GM21723 (cell line): ENCODE results near the gene SLC25A15.
A peak's percentile ranks its signal among the peaks of the same experiment; 100 is the strongest.
"Not testable (repeated sequence)": the region's sequence is repeated elsewhere in the genome, so short reads cannot be mapped to it uniquely, and the experiment has no call there.

Source experiments
- ATAC-seq: cut with Tn5 transposase; IDR thresholded peaks from one replicate; pipeline ENCODE4 v1.9.1; 2021; ENCODE audit warnings: mild to moderate bottlenecking, moderate library complexity; ENCODE audit not compliant: unreplicated experiment

Gene SLC25A15

DNA sequence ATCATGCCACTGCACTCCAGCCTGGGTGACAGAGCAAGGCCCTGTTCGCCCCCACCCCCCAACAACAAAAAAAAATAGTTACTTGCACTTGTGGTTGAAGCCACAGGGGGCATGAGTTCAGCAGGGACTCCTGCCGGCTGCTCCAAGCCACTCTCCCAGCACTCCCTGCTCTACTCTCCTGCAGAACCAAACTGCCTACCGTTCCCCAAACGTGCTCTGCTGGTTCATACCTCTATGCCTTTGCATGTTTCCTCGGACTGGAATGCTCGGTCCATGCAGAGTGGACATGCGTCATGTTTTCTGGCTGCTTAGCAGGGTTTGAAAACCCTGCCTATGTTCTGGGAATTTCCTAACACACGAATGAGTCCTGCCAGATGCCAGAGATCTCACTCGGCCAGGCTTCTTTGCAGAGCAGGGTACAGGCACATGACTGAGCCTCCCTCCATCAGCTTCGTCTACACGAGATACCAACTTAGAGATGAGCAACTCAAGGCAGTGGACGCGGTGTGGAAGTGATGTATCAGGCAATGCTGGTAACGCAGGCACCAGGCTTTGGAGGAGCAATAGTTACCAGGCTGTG lies 8.5 kb upstream of the SLC25A15 start:
- ATAC-seq = no peak

DNA sequence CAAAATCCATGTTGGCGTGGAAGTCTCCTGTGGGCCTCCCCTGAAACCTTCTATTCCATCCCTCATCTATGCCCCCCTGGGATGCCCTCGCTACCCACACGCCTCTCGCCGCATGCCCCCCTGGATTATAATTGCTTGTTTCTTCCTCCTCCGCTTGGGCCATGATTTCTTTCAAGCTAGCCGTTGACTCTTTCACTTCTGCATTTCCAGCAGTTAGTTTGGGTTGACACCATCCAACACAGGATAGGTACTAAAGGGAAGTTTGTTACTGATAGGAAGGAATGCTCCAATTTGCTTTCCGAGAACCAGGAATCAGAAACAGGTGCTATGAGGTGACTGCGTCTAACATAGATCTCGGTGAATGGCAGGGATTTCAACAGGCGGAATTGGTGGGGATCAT lies 7.7 kb upstream of the SLC25A15 start:
- ATAC-seq = no peak

- ATAC-seq = not testable (repeated sequence)
Observed at GRCh38 chr13:40782971-40783370, 6.4 kb upstream of the SLC25A15 start.

DNA sequence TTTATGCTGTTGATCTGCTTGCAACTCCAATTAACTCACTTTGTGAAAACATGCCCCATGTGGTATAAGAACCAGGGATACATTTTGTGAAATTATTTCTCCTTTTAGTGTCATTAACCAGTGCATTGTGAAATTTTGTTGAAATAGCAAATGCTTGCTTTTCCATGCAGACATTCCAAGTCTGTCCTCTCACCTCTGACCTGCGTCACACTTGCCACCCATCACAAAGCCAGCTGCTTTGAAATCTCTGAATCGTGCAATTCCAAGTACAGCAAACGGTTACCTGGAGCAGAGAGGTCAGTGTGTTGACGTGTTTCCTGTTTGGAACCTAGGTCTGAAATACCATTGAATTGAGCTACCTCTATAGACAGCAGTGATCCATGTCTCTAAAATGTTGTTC lies 4.9 kb upstream of the SLC25A15 start:
- ATAC-seq = no peak

DNA sequence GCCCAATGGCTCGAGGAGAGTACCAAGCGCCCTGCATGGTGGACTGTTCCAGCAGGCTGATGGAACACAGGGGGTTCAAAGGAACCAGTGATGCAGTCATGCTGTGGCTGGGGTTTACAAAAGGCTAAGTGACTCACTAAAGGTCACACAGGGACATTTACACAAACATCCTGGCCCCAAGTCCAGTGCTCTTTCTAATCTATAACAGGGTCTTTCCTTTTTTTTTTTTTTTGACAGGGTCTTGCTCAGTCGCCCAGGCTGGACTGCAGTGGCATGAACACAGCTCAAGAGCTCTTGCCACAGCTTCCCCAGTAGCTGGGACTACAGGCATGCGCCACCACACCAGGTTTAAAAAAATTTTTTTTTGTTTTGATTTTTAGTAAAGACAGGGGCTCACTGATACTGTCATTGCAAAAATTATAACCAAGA lies 2.8 kb upstream of the SLC25A15 start:
- ATAC-seq = no peak

DNA sequence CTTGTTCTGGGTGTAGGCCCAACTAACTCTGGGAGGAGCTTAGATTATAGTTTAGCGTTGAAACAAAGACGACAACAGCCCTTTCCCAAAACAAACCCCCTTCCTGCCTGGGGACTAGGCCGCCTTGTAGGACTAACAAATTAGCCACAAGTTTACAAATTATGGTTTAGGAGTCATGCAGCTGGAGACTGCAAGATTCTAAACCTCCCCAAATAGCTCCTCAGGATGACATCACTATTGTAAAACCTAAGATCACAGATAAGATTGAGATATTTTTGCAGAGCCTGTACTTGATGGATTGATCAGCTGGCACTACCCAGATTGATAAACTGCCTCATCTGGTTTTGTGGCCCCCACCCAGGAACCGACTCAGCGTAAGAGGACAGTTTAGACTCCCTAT lies 2.3 kb upstream of the SLC25A15 start:
- no peak for ATAC-seq

DNA sequence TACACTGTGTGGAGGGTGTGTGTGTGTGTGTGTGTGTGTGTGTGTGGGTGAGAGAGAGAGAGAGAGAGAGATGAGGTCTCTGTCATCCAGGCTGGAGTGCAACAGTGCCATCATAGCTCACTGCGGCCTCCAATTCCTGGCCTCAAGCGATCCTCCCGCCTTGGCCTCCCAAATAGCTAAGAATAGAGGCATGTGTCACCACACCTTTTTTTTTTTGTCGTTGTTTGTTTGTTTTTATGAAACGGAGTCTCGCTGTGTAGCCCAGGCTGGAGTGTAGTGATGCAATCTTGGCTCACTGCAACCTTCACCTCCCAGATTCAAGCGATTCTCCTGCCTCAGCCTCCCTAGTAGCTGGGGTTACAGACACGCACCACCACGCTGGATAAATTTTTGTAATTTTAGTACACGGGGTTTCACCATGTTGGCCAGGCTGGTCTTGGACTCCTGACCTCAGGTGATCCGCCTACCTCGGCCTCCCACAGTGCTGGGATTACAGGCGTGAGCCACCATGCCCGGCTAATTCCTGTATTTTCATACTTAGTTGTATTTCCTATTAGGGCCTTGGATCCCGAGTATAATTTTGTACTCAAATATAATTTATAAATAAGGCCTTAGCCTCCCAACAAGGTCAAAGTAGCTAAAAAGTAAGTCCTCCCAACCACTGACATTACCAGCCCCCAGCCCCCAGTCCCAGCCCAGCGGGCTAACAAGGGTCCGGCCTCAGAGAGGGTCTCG lies 704 bp upstream of the SLC25A15 start:
- not testable (repeated sequence) for ATAC-seq

DNA sequence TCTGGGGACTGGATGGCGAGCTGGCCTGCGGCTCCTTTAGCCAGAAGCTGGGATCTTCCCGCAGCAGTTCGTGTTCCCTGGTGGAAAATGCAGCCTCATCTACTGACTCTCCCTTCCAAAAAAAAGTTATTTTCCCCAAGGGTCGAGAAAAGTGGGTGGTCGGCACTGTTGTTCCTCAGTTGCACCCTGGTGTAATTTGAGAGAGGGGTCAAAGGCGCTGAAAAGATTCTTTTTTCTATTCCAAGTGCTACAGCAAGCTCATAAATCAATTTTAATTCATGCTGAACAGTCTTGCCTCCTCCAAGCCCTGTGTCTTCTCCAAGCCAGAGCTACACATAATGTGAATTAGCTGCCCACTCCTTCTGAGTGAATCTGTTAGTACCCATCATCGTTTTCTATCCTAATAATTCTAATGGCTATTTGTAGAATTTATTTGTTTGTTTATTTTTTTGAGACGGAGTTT lies 774 bp downstream of the SLC25A15 start:
- ATAC-seq = no peak

DNA sequence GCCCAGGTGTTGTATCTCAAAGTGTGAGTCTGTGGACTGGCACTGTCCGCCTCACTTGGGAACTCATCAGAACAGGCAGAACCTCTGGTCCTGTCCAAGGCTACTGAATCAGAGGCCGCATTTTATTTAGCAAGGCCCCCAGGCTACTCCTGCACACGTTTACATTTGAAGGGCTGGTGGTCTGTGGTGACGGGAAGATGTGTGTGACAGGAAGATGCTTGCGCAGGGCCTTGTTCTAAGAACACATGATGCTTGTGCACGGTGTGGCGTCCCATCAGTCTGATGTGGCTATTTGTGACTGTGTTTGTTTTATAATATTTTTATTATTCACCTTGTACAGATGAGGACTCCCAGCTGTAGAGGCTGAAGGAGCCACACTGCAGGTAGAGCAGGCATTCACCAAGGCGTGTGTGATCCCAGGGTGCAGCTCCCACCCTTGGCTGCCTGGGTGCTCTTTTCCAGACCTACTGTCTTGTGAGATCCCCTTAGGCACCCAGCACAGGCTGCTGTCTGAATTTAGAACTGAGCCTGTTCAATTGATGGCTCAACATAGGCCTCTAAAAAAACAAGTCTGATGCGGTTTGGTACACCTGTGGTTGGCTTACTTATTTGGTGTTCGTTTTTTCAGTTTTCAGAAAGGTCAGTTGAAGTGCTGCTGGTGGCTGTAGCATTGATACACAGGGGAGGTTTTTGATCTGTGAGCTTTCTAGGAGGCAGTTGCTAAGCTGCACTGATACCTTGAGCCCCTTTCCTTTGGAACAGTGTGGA lies 3.1 kb downstream of the SLC25A15 start:
- peak; percentile 40 for ATAC-seq

DNA sequence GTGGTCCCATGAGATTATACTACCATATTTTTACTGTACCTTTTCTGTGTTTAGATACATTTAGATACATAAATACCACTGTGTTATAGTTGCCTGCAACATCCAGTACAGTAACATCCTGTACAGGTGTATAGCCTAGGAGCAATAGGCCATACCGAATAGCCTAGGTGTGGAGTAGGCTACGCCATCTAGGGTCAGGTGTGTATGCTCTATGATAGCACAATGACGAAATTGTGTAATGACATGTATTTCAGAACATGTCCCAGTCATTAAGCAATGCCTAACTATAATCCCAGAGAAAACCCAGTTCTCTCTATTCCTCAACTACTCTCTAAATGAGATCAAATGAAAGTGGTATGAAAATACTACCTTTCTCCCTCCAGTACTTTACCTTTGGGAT lies 3.9 kb downstream of the SLC25A15 start:
- ATAC-seq = no peak

DNA sequence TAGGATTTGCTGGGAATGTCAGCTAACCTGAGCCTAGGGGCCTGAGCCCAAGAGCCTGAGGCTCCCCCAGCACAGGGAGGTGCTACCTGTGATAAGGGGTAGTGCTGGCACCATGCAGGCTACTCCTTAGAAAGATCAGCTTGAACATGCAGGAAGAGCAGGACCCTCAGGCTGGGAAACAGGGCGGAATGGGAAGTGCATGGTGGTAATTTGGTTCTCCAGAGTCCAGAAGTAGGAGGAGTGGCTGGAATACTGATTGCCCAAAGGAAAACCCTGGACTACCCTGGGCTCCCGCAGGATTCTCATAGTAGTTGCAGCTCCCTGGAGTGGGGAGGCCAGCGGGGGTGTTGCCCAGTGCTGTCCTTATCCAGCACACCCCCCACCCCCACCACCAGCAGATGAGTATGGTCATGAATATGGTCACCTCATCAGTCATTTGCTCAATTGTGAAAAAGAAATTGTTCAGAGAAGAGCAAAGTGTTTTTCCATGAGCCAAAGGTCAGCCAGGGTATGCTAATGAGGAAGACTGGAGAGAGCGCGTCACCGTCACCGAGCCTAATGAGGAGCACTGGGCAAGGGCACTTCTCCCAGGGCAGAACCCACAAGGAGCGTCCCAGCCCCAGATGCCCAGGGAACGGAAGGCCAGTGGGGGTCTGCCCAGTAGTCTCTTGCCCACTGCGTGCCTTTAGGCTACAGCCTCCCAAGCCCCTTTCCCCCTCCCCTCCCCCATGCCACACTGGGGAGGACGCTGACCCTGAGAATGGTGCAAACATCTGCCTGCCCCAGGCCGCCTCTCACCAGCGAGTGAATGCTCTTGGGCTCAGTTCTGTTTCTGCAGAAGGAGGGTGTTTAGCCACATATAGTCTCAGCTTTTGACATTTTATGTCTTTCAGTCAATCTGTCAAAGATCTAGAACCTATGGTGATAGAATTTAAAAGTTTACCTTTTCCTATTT lies 5.3 kb downstream of the SLC25A15 start:
- no peak for ATAC-seq

DNA sequence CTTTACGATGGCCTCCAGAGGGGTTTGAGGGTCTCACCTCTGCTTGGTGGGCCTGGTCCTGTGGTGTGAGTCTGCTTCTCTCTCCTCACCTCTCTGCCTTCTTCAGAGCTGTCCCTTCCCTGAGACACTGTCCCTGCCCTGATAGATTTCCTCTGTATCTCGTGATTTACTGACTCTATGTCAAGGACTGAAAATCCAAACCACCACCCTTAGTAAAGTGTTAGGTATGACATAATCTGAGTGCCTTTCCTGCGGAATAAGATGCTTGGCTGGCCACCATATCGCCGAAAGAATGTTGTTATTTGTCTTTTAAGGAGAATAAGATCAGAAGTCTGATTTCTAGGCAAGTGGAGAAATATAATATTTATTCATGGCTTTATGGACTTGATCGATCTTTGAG lies 7.2 kb downstream of the SLC25A15 start:
- no peak for ATAC-seq

DNA sequence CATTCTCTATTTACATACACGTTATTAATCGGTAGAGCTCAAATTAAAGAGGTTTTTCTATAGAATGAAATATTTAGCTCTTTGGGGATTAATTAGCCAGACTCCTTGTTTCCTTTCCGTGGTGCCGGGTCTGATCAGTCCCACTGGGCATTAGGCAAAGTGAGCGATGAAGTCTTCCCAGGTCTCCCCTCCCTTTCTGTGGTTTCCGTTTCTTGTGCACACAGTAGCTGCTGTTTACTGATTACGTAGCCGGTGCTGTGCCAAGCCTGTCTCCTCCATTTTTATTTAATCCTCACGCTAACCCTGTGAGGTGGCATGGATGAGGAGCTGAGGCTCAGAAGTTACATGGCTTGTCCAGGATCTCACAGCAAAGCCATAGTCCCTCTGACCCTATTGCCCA lies 9.0 kb downstream of the SLC25A15 start:
- no peak for ATAC-seq

DNA sequence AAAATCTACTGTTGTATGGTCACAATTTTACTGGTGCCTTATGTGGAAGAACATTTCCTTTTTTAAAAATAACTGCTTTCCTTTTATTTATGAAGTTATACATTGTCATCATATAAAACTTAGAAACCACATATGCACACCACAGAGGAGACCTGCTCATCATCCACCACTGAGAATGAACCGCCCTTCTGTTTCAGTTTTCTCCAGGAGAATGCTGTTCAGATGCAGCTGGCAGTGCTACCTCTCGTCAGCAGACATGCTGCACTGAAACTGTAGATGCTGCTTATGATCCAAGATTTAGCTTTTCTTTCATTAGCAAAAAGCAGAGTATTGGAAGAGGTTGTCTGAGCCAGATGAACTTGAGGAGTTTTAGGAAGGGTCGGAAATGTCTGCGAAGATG lies 10.1 kb downstream of the SLC25A15 start:
- no peak for ATAC-seq

GRCh38 chr13:40800559-40800958 lies 11.1 kb downstream of the SLC25A15 start:
- ATAC-seq = no peak

GRCh38 chr13:40801255-40802217 lies 12.1 kb downstream of the SLC25A15 start:
- ATAC-seq = no peak

DNA sequence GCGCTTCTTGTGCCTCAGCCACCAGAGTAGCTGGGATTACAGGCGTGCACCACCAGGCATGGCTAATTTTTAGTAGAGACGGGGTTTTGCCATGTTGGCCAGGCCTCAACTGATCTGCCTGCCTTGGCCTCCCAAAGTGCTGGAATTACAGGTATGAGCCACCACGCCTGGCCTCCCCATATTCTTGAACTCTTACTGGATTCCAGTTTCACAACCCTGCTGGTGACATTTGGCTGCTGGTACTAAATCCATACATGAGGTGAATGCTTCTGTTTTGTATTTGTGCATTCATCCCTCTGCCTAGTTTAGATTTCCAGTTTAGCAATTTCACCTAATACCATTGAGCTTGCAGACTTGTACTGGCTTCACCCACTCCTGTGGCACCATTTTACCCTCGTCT lies 13.9 kb downstream of the SLC25A15 start:
- no peak for ATAC-seq

DNA sequence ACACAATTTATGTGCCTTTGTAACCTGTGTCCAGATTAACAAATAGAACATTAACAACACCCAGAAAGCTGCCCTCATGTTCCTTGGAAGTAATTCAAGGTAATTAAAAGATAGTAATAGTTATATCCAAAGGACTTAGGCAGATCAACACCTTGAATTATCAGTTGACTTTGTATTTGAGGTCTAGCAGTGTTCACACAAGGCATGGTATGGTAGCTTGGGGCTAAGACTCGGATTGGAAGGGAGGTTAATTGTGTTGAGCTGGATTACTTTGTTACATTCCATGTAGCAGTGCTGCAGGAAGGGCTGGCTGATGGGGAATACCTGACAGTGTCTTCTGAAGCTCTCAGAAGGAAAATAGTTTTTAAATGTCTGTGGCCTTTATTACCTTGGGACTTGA lies 16.8 kb downstream of the SLC25A15 start:
- no peak for ATAC-seq

DNA sequence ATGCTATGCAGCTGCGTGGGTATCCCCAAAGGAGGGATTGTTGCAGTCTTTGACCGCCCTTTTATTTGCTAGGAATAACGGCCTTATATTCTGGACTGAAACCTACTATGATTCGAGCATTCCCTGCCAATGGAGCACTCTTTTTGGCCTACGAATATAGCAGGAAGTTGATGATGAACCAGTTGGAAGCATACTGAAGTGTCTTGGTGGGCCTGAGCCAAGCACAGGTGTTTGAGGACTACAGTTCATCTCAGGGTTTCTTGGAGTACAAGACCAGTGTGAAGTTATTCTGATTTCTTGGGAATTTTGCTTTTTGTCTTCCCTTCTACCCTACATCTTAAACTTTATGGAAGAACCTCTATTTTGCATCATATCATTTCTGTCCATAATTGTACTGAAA lies 20.1 kb downstream of the SLC25A15 start:
- ATAC-seq = no peak

DNA sequence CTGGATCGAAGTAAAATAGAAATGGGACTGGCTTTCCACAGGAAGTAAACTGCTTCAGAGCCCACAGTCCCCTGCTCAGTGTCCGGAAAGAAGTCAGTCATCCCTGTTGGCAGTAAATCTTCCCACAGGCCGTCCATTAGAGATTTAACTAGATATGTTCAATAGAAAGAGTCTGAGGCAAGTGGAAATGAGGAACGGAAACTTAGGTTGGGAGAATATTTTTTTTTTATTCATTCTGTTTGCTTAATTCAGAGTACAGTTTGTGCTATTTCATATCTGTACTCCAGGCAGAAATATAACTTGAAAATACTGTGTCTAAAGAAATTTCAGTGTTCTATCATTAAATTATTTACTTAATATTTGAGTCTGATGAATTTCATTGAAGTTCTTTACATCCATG lies 22.7 kb downstream of the SLC25A15 start:
- no peak for ATAC-seq
